Measurements from ENCODE around the gene SSTR4.

The SSTR4 gene

GRCh38 chr20:23066772-23067171 lies 31.7 kb downstream of the SSTR4 start:
- DNase-seq (ENCODE audit: low read depth) = no peak

- no peak for DNase-seq (ENCODE audit: low read depth)
These were observed 33.2 kb downstream of the SSTR4 start for GRCh38 chr20:23068283-23068682.

- DNase-seq (ENCODE audit: low read depth) = no peak
These were observed 34.0 kb downstream of the SSTR4 start for GRCh38 chr20:23069108-23069507.

- DNase-seq (ENCODE audit: low read depth) = no peak
These were observed 36.3 kb downstream of the SSTR4 start for GRCh38 chr20:23071398-23071797.

GRCh38 chr20:23071996-23072395 lies 36.9 kb downstream of the SSTR4 start:
- DNase-seq (ENCODE audit: low read depth) = no peak

GRCh38 chr20:23072892-23073586 lies 37.9 kb downstream of the SSTR4 start:
- no peak for DNase-seq (ENCODE audit: low read depth)

GRCh38 chr20:23074052-23074451 lies 38.9 kb downstream of the SSTR4 start:
- DNase-seq (ENCODE audit: low read depth) = no peak

GRCh38 chr20:23077277-23077676 lies 42.2 kb downstream of the SSTR4 start:
- no peak for DNase-seq (ENCODE audit: low read depth)

- DNase-seq (ENCODE audit: low read depth) = no peak
These were observed 43.4 kb downstream of the SSTR4 start for GRCh38 chr20:23078351-23079015.

GRCh38 chr20:23079016-23079351 lies 43.9 kb downstream of the SSTR4 start:
- no peak for DNase-seq (ENCODE audit: low read depth)

GRCh38 chr20:23079926-23080325 lies 44.8 kb downstream of the SSTR4 start:
- no peak for DNase-seq (ENCODE audit: low read depth)

GRCh38 chr20:23080521-23080920 lies 45.4 kb downstream of the SSTR4 start:
- no peak for DNase-seq (ENCODE audit: low read depth)

GRCh38 chr20:23081263-23081819 lies 46.2 kb downstream of the SSTR4 start:
- no peak for DNase-seq (ENCODE audit: low read depth)

GRCh38 chr20:23082846-23083552 lies 47.9 kb downstream of the SSTR4 start:
- no peak for DNase-seq (ENCODE audit: low read depth)

GRCh38 chr20:23083553-23084220 lies 48.6 kb downstream of the SSTR4 start:
- no peak for DNase-seq (ENCODE audit: low read depth)

GRCh38 chr20:23084282-23084844 lies 49.3 kb downstream of the SSTR4 start:
- no peak for DNase-seq (ENCODE audit: low read depth)

GRCh38 chr20:23084845-23085365 lies 49.8 kb downstream of the SSTR4 start:
- DNase-seq (ENCODE audit: low read depth) = no peak

- no peak for DNase-seq (ENCODE audit: low read depth)
These were observed 50.4 kb downstream of the SSTR4 start for GRCh38 chr20:23085436-23086055.

- DNase-seq (ENCODE audit: low read depth) = no peak
These were observed 51.0 kb downstream of the SSTR4 start, which contains the start of gene CD93 for GRCh38 chr20:23086056-23086566. Gene CD93 (minus strand): TSS chr20:23086324. CDS start chr20:23086192, 132 bp downstream.

GRCh38 chr20:23086931-23087411 lies 51.9 kb downstream of the SSTR4 start:
- DNase-seq (ENCODE audit: low read depth) = no peak
